AG04449 (cell line): ENCODE data around the gene TTC4.

ENCODE experiments used
- CTCF ChIA-PET: fragments of 350-600 bp; formaldehyde crosslinking; extraction: SDS; loops from one replicate; lab custom pipeline; 2021; ENCODE audit warnings: antibody characterized with exemption; lab: Yijun Ruan, JAX
- POLR2A ChIA-PET: fragments of 400-600, 350-600 bp; formaldehyde crosslinking; extraction: SDS; loops from one replicate; lab custom pipeline; 2020; ENCODE audit warnings: antibody characterized with exemption, inconsistent platforms; lab: Yijun Ruan, JAX
- DNase-seq: peaks from one replicate; pipeline ENCODE4 v3.0.0-alpha.2; 2010; ENCODE audit warnings: low read depth, low spot score
- H3K4me3 ChIP-seq: 2 replicates; pipeline ENCODE4 v1.5.1; 2011; ENCODE audit warnings: low read depth, mild to moderate bottlenecking, control low read depth, low read length
- CTCF ChIP-seq: IDR thresholded peaks from one replicate; pipeline ENCODE4 v1.5.1; 2011; ENCODE audit warnings: mild to moderate bottlenecking, moderate library complexity, low read length, control low read depth, inconsistent platforms; ENCODE audit not compliant: insufficient read depth; ENCODE audit errors: missing control alignments

The TTC4 gene

GRCh38 chr1:54754486-54755285 is 39.0 kb downstream of the TTC4 start:
- no peak for DNase-seq
- CTCF ChIA-PET: no interaction called here
- POLR2A ChIA-PET: no interaction called here
- no peak for TF ChIP-seq CTCF
- H3K4me3 ChIP-seq: no peak overlapping the region

GRCh38 chr1:54757833-54758232 is 42.2 kb downstream of the TTC4 start:
- POLR2A ChIA-PET: no interaction called here
- CTCF ChIA-PET: no interaction called here
- no peak for DNase-seq
- H3K4me3 ChIP-seq: no peak overlapping the region
- no peak for TF ChIP-seq CTCF

- ChIA-PET CTCF (no interaction called here), POLR2A (no interaction called here)
- TF ChIP-seq CTCF: no peak
- no peak for DNase-seq
- no peak overlapping the region for H3K4me3 ChIP-seq
These were observed 43.2 kb downstream of the TTC4 start for GRCh38 chr1:54758678-54759348.

GRCh38 chr1:54763816-54764132 is 48.1 kb downstream of the TTC4 start:
- DNase-seq: no peak
- ChIA-PET CTCF (no interaction called here), POLR2A (no interaction called here)
- TF ChIP-seq CTCF: no peak
- peak overlapping the region; percentile 97 for H3K4me3 ChIP-seq

GRCh38 chr1:54764133-54764921 is 48.7 kb downstream of the TTC4 start, which contains the start of gene PARS2:
Gene PARS2, minus strand, starts transcription at chr1:54764523. Its CDS starts 5,362 bp downstream, at chr1:54759161.
- ChIA-PET CTCF (no interaction called here), POLR2A (no interaction called here)
- peak within 1 kb of the TSS; percentile 97 for H3K4me3 ChIP-seq
- TF ChIP-seq CTCF: no peak
- peak; percentile 98 for DNase-seq
